Liver (tissue), 9 donors: Measurements from ENCODE around the gene KRR1. TPM values are rescaled to one million over a fixed set of nuclear protein-coding genes. Genes with fewer than 3 reads are reported as not detected.

Source experiments
- DNase-seq: peaks from one replicate; pipeline ENCODE4 v3.0.0-alpha.2; 2017; ENCODE audit warnings: low spot score
- H3K27ac ChIP-seq, 2 donors: one replicate each; pipeline ENCODE4 v1.7.0; 2013; ENCODE audit warnings: inconsistent platforms in 2 of 2, low read length in 2 of 2, control low read depth in 1 of 2, low read depth in 1 of 2, mild to moderate bottlenecking in 1 of 2
- H3K27me3 ChIP-seq, 4 donors: one replicate each; pipeline versions ENCODE4 v1.6.1 to v1.7.0; 2013; ENCODE audit warnings: low read length in 3 of 4, inconsistent platforms in 1 of 4, mild to moderate bottlenecking in 1 of 4, moderate library complexity in 1 of 4; ENCODE audit not compliant: control insufficient read depth in 4 of 4, insufficient read depth in 4 of 4
- H3K36me3 ChIP-seq, 4 donors: one replicate each; pipeline versions ENCODE4 v1.6.1 to v1.7.0; 2013; ENCODE audit warnings: low read length in 3 of 4, mild to moderate bottlenecking in 3 of 4, low read depth in 1 of 4, moderate library complexity in 1 of 4; ENCODE audit not compliant: control insufficient read depth in 4 of 4, insufficient read depth in 3 of 4
- H3K4me1 ChIP-seq, 4 donors: one replicate each; pipeline versions ENCODE4 v1.6.1 to v1.7.0; 2013; ENCODE audit warnings: low read length in 3 of 4, mild to moderate bottlenecking in 3 of 4, moderate library complexity in 1 of 4; ENCODE audit not compliant: control insufficient read depth in 4 of 4, insufficient read depth in 4 of 4
- H3K4me3 ChIP-seq, 3 donors: one replicate each; pipeline versions ENCODE4 v1.6.1 to v1.7.0; 2013; ENCODE audit warnings: low read length in 3 of 3, control low read depth in 1 of 3, low read depth in 1 of 3, mild to moderate bottlenecking in 1 of 3
- H3K9ac ChIP-seq, 2 donors: one replicate each; pipeline ENCODE4 v1.7.0; 2013; ENCODE audit warnings: low read length in 2 of 2, mild to moderate bottlenecking in 2 of 2, moderate library complexity in 2 of 2, control low read depth in 1 of 2, low read depth in 1 of 2
- H3K9me3 ChIP-seq, 4 donors: one replicate each; pipeline versions ENCODE4 v1.6.1 to v1.7.0; 2013; ENCODE audit warnings: low read length in 3 of 4; ENCODE audit not compliant: control insufficient read depth in 4 of 4
- ATF3 ChIP-seq: IDR thresholded peaks from 2 replicates; pipeline ENCODE4 v1.6.1; 2016; ENCODE audit warnings: antibody characterized with exemption
- EGR1 ChIP-seq, 2 donors: IDR thresholded peaks; 2 replicates each; pipeline ENCODE4 v1.6.1; 2016 to 2018; ENCODE audit warnings: antibody characterized with exemption in 2 of 2, low read depth in 2 of 2
- FOXA1 ChIP-seq: IDR thresholded peaks from 2 replicates; pipeline ENCODE4 v1.6.1; 2016; ENCODE audit warnings: antibody characterized with exemption
- FOXA2 ChIP-seq: IDR thresholded peaks from 2 replicates; pipeline ENCODE4 v1.6.1; 2016; ENCODE audit warnings: antibody characterized with exemption
- GABPA ChIP-seq, 2 donors: IDR thresholded peaks in 1 of 2; conservative IDR thresholded peaks in 1 of 2; 2 replicates each; pipeline ENCODE4 v1.6.1; 2016; ENCODE audit warnings: antibody characterized with exemption in 2 of 2, mild to moderate bottlenecking in 1 of 2, moderate library complexity in 1 of 2
- HNF4A ChIP-seq, 2 donors: conservative IDR thresholded peaks; 2 replicates each; pipeline ENCODE4 v1.6.1; 2016; ENCODE audit warnings: antibody characterized with exemption in 2 of 2, mild to moderate bottlenecking in 2 of 2
- HNF4G ChIP-seq: IDR thresholded peaks from 2 replicates; pipeline ENCODE4 v1.6.1; 2016; ENCODE audit warnings: antibody characterized with exemption
- JUND ChIP-seq, 2 donors: IDR thresholded peaks; 2 replicates each; pipeline ENCODE4 v1.6.1; 2016; ENCODE audit warnings: antibody characterized with exemption in 2 of 2
- MAX ChIP-seq: IDR thresholded peaks from 2 replicates; pipeline ENCODE4 v1.6.1; 2016; ENCODE audit warnings: antibody characterized with exemption
- NR2F2 ChIP-seq: IDR thresholded peaks from 2 replicates; pipeline ENCODE4 v1.6.1; 2016; ENCODE audit warnings: antibody characterized with exemption
- RAD21 ChIP-seq, 2 donors: IDR thresholded peaks; 2 replicates each; pipeline ENCODE4 v1.6.1; 2016; ENCODE audit warnings: antibody characterized with exemption in 2 of 2, mild to moderate bottlenecking in 2 of 2
- REST ChIP-seq: IDR thresholded peaks from 2 replicates; pipeline ENCODE4 v1.6.1; 2016; ENCODE audit warnings: antibody characterized with exemption, mild to moderate bottlenecking
- RXRA ChIP-seq, 2 donors: IDR thresholded peaks; 2 replicates each; pipeline ENCODE4 v1.6.1; 2017 to 2018; ENCODE audit warnings: antibody characterized with exemption in 2 of 2, mild to moderate bottlenecking in 1 of 2
- SP1 ChIP-seq: IDR thresholded peaks from 2 replicates; pipeline ENCODE4 v1.6.1; 2018; ENCODE audit warnings: antibody characterized with exemption, mild to moderate bottlenecking
- TAF1 ChIP-seq: conservative IDR thresholded peaks from 2 replicates; pipeline ENCODE4 v1.6.1; 2016; ENCODE audit warnings: antibody characterized with exemption, mild to moderate bottlenecking
- YY1 ChIP-seq: IDR thresholded peaks from 2 replicates; pipeline ENCODE4 v1.6.1; 2016; ENCODE audit warnings: antibody characterized with exemption, mild to moderate bottlenecking
- WGBS: extraction: QIAGEN DNeasy Blood & Tissue Kit; methylation state at CpG from one replicate; pipeline ENCODE4 v1.1.7; 2013; 5-methylcytosine and 5-hydroxymethylcytosine counted together
- polyA plus RNA-seq, 2 donors: library from polyadenylated mRNA; stranded (reverse) in 1 of 2; unstranded in 1 of 2; fragments of 200-250 nt in 1 of 2; fragments of >200 nt in 1 of 2; fragmentation: Nextera tagmentation in 1 of 2; extraction: Ambion mirVana in 1 of 2; gene quantifications; one replicate each; pipeline versions ENCODE4 v1.2.1 to v1.2.3, GENCODE V29; 2013 to 2015
- total RNA-seq, 2 donors: library from RNA; depleted of rRNA; stranded (reverse); fragments of >200 nt; gene quantifications; one replicate each; pipeline ENCODE4 v1.2.3, GENCODE V29; 2014
- TF ChIP-seq, protein P1 (sequence below): fragments of 150-350 bp; IDR thresholded peaks from 2 replicates; pipeline ENCODE4 v1.5.1; 2017; ENCODE audit warnings: improper control_type of control experiment, low read depth, low read length; ENCODE audit not compliant: missing input control
- donor health status: healthy.
- donor health status: healthy.
- donor health status: healthy.
- donor health status: healthy.
- donor health status: healthy.

KRR1 gene
- total and polyA plus RNA-seq, 4 donors, result 9.9 to 19.8 (median 14.9) TPM

DNA sequence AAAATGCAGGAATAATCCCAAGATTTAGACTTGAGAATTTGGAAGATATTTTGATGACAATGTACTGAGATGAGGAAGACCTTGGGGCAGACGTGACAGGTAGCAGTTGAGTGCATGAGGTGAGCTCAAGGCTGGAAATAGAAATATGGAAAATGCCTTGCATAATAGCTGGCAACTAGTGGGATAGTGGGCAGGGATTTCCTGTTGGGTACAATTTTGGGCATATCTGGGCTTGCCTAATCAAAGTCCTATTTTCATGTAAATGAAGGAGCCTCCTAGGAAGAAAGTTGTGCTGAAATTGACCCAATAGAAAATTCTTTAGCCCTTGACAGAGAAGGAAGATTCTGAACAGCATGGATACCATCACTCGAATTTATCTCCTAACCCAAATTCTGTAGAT lies 37.3 kb downstream of the KRR1 start:
- Histone ChIP-seq H3K4me3 (no peak overlapping the region), H3K9ac (no peak overlapping the region), H3K27me3 (no peaks in the 10 kb centered on the region), H3K9me3 (no peaks in the 10 kb centered on the region), H3K4me1 (no peaks in the 10 kb centered on the region), H3K36me3 (no peaks in the 10 kb centered on the region), H3K27ac (no peak overlapping the region)
- no peak for TF ChIP-seq MAX
- DNase-seq, result no peak
- 65% methylated on average over 2 of the region's 2 CpGs for WGBS

DNA sequence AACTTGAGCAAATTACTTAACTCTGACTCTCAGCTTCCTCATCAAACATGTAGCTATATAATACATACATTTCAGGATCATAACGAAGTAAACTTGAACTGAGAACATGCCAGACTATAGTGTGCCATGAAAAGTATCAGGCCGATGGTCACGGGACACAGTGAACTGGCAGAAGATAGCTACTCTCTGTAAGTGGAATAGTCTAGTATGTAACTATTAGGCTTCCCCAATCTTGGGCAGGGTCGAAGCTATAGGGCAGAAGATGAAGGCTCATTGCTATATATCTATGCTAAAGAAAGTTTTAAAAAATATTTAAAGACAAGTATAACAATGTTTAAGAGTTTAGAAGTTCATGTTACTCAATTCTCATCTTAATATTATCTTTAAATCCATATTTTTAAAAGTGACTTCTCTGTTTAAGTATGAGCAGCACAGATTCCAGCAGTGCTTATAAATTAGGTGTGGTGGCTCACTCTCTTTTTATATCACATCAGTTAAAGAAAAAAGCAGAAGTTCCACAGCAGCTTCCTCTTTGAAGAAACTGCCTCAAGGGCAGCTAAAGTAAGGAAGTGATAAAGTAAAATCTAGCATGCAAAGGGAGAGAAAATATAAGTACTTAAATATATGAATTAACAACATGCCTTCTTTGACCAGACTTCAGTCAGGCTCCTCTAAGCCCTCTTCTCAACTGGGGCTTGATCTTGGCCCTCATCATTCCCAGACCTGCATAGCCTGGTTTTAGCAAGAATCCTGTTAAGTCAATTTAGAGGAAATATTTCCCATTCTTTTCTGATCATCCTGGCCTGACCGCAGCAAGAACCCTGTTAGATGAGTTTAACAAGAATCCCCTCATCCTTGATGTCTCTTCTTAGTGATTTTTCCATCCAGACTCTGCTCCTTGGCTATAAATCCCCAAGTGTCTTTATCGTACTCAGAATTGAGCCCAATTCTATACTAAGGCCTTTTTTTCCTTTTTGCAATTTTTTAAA lies 39.2 kb downstream of the KRR1 start:
- Histone ChIP-seq H3K9me3 (no peaks in the 10 kb centered on the region), H3K9ac (no peak overlapping the region), H3K4me1 (no peaks in the 10 kb centered on the region), H3K4me3 (no peak overlapping the region), H3K27me3 (no peaks in the 10 kb centered on the region), H3K27ac (no peak overlapping the region), H3K36me3 (no peaks in the 10 kb centered on the region)
- no peak for TF ChIP-seq JUND (IDR thresholded peaks at IDR 0.05)
- no peak for TF ChIP-seq HNF4G
- no peak for TF ChIP-seq FOXA1
- TF ChIP-seq RAD21 (IDR thresholded peaks at IDR 0.05), result no peak
- no peak for TF ChIP-seq ATF3
- TF ChIP-seq RXRA (IDR thresholded peaks at IDR 0.05), result no peak
- TF ChIP-seq SP1, result no peak
- TF ChIP-seq, protein P1, sequence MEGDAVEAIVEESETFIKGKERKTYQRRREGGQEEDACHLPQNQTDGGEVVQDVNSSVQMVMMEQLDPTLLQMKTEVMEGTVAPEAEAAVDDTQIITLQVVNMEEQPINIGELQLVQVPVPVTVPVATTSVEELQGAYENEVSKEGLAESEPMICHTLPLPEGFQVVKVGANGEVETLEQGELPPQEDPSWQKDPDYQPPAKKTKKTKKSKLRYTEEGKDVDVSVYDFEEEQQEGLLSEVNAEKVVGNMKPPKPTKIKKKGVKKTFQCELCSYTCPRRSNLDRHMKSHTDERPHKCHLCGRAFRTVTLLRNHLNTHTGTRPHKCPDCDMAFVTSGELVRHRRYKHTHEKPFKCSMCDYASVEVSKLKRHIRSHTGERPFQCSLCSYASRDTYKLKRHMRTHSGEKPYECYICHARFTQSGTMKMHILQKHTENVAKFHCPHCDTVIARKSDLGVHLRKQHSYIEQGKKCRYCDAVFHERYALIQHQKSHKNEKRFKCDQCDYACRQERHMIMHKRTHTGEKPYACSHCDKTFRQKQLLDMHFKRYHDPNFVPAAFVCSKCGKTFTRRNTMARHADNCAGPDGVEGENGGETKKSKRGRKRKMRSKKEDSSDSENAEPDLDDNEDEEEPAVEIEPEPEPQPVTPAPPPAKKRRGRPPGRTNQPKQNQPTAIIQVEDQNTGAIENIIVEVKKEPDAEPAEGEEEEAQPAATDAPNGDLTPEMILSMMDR, result no peak
- no peak for TF ChIP-seq REST
- TF ChIP-seq FOXA2, result no peak
- no peak for TF ChIP-seq EGR1 (IDR thresholded peaks at IDR 0.05; ENCODE audit: low read depth in 2 of 2)
- TF ChIP-seq GABPA (IDR thresholded peaks at IDR 0.05 in 1 of 2, conservative IDR thresholded peaks at IDR 0.05 in 1 of 2), result no peak
- no peak for TF ChIP-seq YY1
- TF ChIP-seq TAF1, result no peak
- no peak for TF ChIP-seq NR2F2
- TF ChIP-seq HNF4A (conservative IDR thresholded peaks at IDR 0.05), result no peak
- 82% methylated on average over 6 of the region's 6 CpGs for WGBS
- no peak for DNase-seq
